K562 (cell line): ENCODE results near the gene FBXW8. TPM values are rescaled to one million over a fixed set of nuclear protein-coding genes. Genes with fewer than 3 reads are reported as not detected.

Source experiments
- ATAC-seq: fragments of 200-7000 bp; cut with Tn5 transposase; 3 replicates; pipeline ENCODE4 v1.9.1; 2020; ENCODE audit warnings: moderate library complexity
- BruUV-seq: library from RNA; stranded (reverse); fragments of 400-500 nt; replicated peaks from 2 replicates; lab custom pipeline; 2021; lab: Mats Ljungman, UMichigan
- CTCF ChIA-PET: fragments of 300-600 bp; formaldehyde crosslinking; extraction: SDS; loops from one replicate; lab custom pipeline; 2021; ENCODE audit warnings: low intra/inter-chr PET ratio; lab: Yijun Ruan, JAX
- POLR2A ChIA-PET: fragments of 300-600, 350-650 bp; sonication (Branson Sonifier 250); formaldehyde crosslinking; extraction: SDS; loops from one replicate; lab custom pipeline; 2021; ENCODE audit warnings: antibody characterized with exemption, inconsistent platforms; lab: Yijun Ruan, JAX
- DNase-seq, 4 experiments: peaks; one replicate each; pipeline versions ENCODE4 v3.0.0 to v3.0.0-alpha.2; 2011 to 2018; ENCODE audit warnings: low spot score in 3 of 4, mixed read lengths in 3 of 4; ENCODE audit errors: extremely low read depth in 1 of 4
- FAIRE-seq: peaks from 2 replicates; lab custom pipeline; 2011; peaks lifted over from hg19 to GRCh38; lab: Jason Lieb, UNC
- H2AFZ ChIP-seq: 2 replicates; pipeline ENCODE4 v1.6.0; 2011; ENCODE audit warnings: low read depth, low read length, control low read depth, inconsistent platforms
- H3K27ac ChIP-seq: fragments of 200-600 bp; 3 replicates; pipeline ENCODE4 v1.8.0; 2011; ENCODE audit warnings: low read depth, mild to moderate bottlenecking, control low read depth, inconsistent platforms, low read length, moderate library complexity, mixed read lengths; ENCODE audit errors: extremely low read depth
- H3K27me3 ChIP-seq, 2 experiments: fragments of 300-600 bp in 1 of 2; 2 replicates in 1 of 2; 3 replicates in 1 of 2; pipeline versions ENCODE4 v1.6.0 to v1.8.0; 2011; ENCODE audit warnings: inconsistent platforms in 2 of 2, low read length in 2 of 2, mild to moderate bottlenecking in 1 of 2, mixed read lengths in 1 of 2, moderate library complexity in 1 of 2; ENCODE audit not compliant: control insufficient read depth in 2 of 2, insufficient read depth in 2 of 2
- H3K36me3 ChIP-seq: fragments of 300-600 bp; 3 replicates; pipeline ENCODE4 v1.8.0; 2011; ENCODE audit warnings: mild to moderate bottlenecking, low read length, inconsistent platforms; ENCODE audit not compliant: control insufficient read depth, insufficient read depth
- H3K4me1 ChIP-seq, 2 experiments: fragments of 200-600 bp in 1 of 2; replicated peaks in 1 of 2; 2 replicates in 1 of 2; 3 replicates in 1 of 2; pipeline versions ENCODE4 v1.5.1 to v1.8.0; 2011; ENCODE audit warnings: inconsistent platforms in 2 of 2, low read length in 2 of 2, mild to moderate bottlenecking in 1 of 2, mixed read lengths in 1 of 2, moderate library complexity in 1 of 2; ENCODE audit not compliant: control insufficient read depth in 2 of 2, insufficient read depth in 2 of 2
- H3K4me2 ChIP-seq: 2 replicates; pipeline ENCODE4 v1.6.1; 2011; ENCODE audit warnings: low read length, control low read depth, inconsistent platforms, mixed read lengths; ENCODE audit not compliant: insufficient read depth
- H3K4me3 ChIP-seq: fragments of 200-600 bp; sonication (generic), shearing (Covaris generic); 2 replicates; pipeline ENCODE4 v1.5.1; 2016; ENCODE audit warnings: control low read depth, inconsistent platforms
- H3K79me2 ChIP-seq: fragments of 200-600 bp; 3 replicates; pipeline ENCODE4 v1.8.0; 2011; ENCODE audit warnings: low read length, inconsistent platforms; ENCODE audit not compliant: control insufficient read depth, insufficient read depth
- H3K9ac ChIP-seq, 2 experiments: 2 replicates each; pipeline versions ENCODE4 v1.6.0 to v1.6.1; 2011; ENCODE audit warnings: low read depth in 2 of 2, low read length in 2 of 2, control low read depth in 1 of 2, inconsistent platforms in 1 of 2, mild to moderate bottlenecking in 1 of 2, mixed read lengths in 1 of 2; ENCODE audit not compliant: insufficient read depth in 1 of 2
- H3K9me1 ChIP-seq: one replicate; pipeline ENCODE4 v1.6.0; 2011; ENCODE audit warnings: inconsistent platforms, mild to moderate bottlenecking, low read length, moderate library complexity; ENCODE audit not compliant: control insufficient read depth, insufficient read depth
- H3K9me3 ChIP-seq: replicated peaks from 2 replicates; pipeline ENCODE4 v1.5.1; 2011; ENCODE audit warnings: low read depth, low read length, inconsistent platforms; ENCODE audit not compliant: control insufficient read depth, insufficient read depth
- H4K20me1 ChIP-seq: replicated peaks from 2 replicates; pipeline ENCODE4 v1.6.1; 2011; ENCODE audit warnings: low read length, inconsistent platforms, mixed read lengths; ENCODE audit not compliant: control insufficient read depth, insufficient read depth
- ZBTB40 ChIP-seq, 2 experiments: fragments of 450-650 bp in 1 of 2; sonication (generic) in 1 of 2; formaldehyde crosslinking in 1 of 2; IDR thresholded peaks; 2 replicates each; pipeline versions ENCODE4 v1.7.1 to v1.9.0; 2016 to 2022; ENCODE audit warnings: inconsistent platforms in 1 of 2, mild to moderate bottlenecking in 1 of 2, missing genetic modification reagents in 1 of 2
- ZNF696 ChIP-seq: fragments of 250-450 bp; sonication (Bioruptor Pico); conservative IDR thresholded peaks from 2 replicates; pipeline ENCODE4 v1.4.0; 2020; ENCODE audit warnings: mild to moderate bottlenecking, moderate library complexity
- WGBS: fragments of 100-300 bp; shearing (Covaris generic); methylation state at CpG from one replicate; pipeline ENCODE4 v1.1.6; 2016; ENCODE audit warnings: low coverage, mixed read lengths; ENCODE audit not compliant: insufficient coverage; ENCODE audit errors: missing lambda C conversion rate; 5-methylcytosine and 5-hydroxymethylcytosine counted together
- in situ Hi-C: fragments of 300-500 bp; cut with MboI; formaldehyde crosslinking; loops from 4 replicates; pipeline ENCODE4 v1.15.0; 2018; ENCODE audit warnings: inconsistent platforms, mixed read lengths
- intact Hi-C: fragments of 100-400 bp; cut with micrococcal nuclease; formaldehyde crosslinking; loops from 2 replicates; pipeline ENCODE4 v1.14.2; 2022
- polyA plus RNA-seq, 8 experiments: library from polyadenylated mRNA; depleted of rRNA in 4 of 8; stranded (reverse) in 5 of 8; unstranded in 3 of 8; fragments of >200 nt; fragmentation: Nextera tagmentation in 2 of 8; fragmentation: Illumina TruSeq in 1 of 8; extraction: Ambion mirVana in 2 of 8; extraction: Trizol in 1 of 8; gene quantifications; 2 replicates each; pipeline versions ENCODE4 v1.2.1 to v1.2.3, GENCODE V29; 2011 to 2014; ENCODE audit warnings: inconsistent platforms in 1 of 8, missing spikeins in 1 of 8
- total RNA-seq, 7 experiments: library from RNA; depleted of rRNA in 6 of 7; stranded (reverse); fragments of >200 nt in 6 of 7; fragmentation: Illumina TruSeq in 2 of 7; extraction: Trizol in 2 of 7; gene quantifications; 2 replicates each; pipeline versions ENCODE4 v1.2.1 to v1.2.3, GENCODE V29; 2011 to 2021; ENCODE audit warnings: low replicate concordance in 1 of 7

Gene FBXW8
- total and polyA plus RNA-seq, 9 of the 15 experiments (the other 6 are each of a cell fraction or from before 2014, with no cell fraction given) = 0.58 to 8.3 (median 4.4) TPM

- WGBS = 5% methylated on average over 3 of the region's 3 CpGs
- Histone ChIP-seq H3K4me3 (no peak overlapping the region), H2AFZ (no peak overlapping the region), H3K36me3 (no peaks in the 10 kb centered on the region), H3K9ac (no peak overlapping the region), H3K4me2 (no peak overlapping the region), H3K27ac (no peak overlapping the region), H3K9me3 (no peaks in the 10 kb centered on the region), H3K4me1 (peaks cover 0 to 6% of the 10 kb centered on the region in 2 experiments; a peak in 2 of 5 replicates), H4K20me1 (no peaks in the 10 kb centered on the region), H3K79me2 (no peaks in the 10 kb centered on the region), H3K9me1 (no peaks in the 10 kb centered on the region)
- intact Hi-C loops (no loop called here), in situ Hi-C loops (no loop called here)
- ATAC-seq (no peak), DNase-seq (no peak), FAIRE-seq (no peak)
- CTCF ChIA-PET = no interaction called here
- POLR2A ChIA-PET = no interaction called here
- BruUV-seq = no TSS peak
- TF ChIP-seq ZNF696 (CRISPR knock-in tag) (no peak), ZBTB40 (IDR thresholded peaks at IDR 0.05) (peak; percentile 64; the same call in 1 of the 2 replicates), ZBTB40 (CRISPR knock-in tag; IDR thresholded peaks at IDR 0.05) (no peak)
- TF ChIP-seq, all 486 proteins: peak for 1
- H3K27me3 ChIP-seq = peaks cover 11 to 15% of the 10 kb centered on the region in 2 experiments; a peak in 4 of 5 replicates
Measured at GRCh38 chr12:116891019-116891418, 19.7 kb upstream of the FBXW8 start.
